Lung (tissue), 12 donors: ENCODE results near the gene ERVMER34-1. TPM values are rescaled to one million over a fixed set of nuclear protein-coding genes. Genes with fewer than 3 reads are reported as not detected.

ENCODE experiments used
- ATAC-seq: fragments of 200-7000 bp; cut with Tn5 transposase; one replicate; pipeline ENCODE4 v1.9.1; 2020; ENCODE audit warnings: moderate number of reproducible peaks; ENCODE audit not compliant: insufficient read depth, low FRiP score
- DNase-seq, 3 donors: peaks; one replicate each; pipeline ENCODE4 v3.0.0-alpha.2; 2013 to 2017
- H3K27ac ChIP-seq, 2 donors: one replicate each; pipeline ENCODE4 v1.5.1; 2013; ENCODE audit warnings: mild to moderate bottlenecking in 2 of 2, moderate library complexity in 2 of 2, control low read depth in 1 of 2, inconsistent platforms in 1 of 2, low read depth in 1 of 2, low read length in 1 of 2
- H3K27me3 ChIP-seq, 3 donors: one replicate each; pipeline ENCODE4 v1.5.1; 2013; ENCODE audit warnings: low read length in 2 of 3; ENCODE audit not compliant: control insufficient read depth in 3 of 3, insufficient read depth in 3 of 3
- H3K36me3 ChIP-seq, 4 donors: one replicate each; pipeline ENCODE4 v1.5.1; 2013; ENCODE audit warnings: low read length in 4 of 4, mild to moderate bottlenecking in 1 of 4, moderate library complexity in 1 of 4; ENCODE audit not compliant: control insufficient read depth in 4 of 4, insufficient read depth in 4 of 4
- H3K4me1 ChIP-seq, 5 donors: one replicate each; pipeline ENCODE4 v1.5.1; 2013; ENCODE audit warnings: low read length in 5 of 5, mild to moderate bottlenecking in 2 of 5, moderate library complexity in 1 of 5; ENCODE audit not compliant: control insufficient read depth in 5 of 5, insufficient read depth in 5 of 5
- H3K4me3 ChIP-seq: one replicate; pipeline ENCODE4 v1.5.1; 2013; ENCODE audit warnings: mild to moderate bottlenecking, control low read depth, moderate library complexity
- H3K9ac ChIP-seq, 2 donors: one replicate each; pipeline ENCODE4 v1.5.1; 2013; ENCODE audit warnings: low read length in 2 of 2, control low read depth in 1 of 2; ENCODE audit not compliant: insufficient read depth in 1 of 2
- H3K9me3 ChIP-seq, 4 donors: one replicate each; pipeline ENCODE4 v1.5.1; 2013; ENCODE audit warnings: low read length in 3 of 4, mild to moderate bottlenecking in 1 of 4, moderate library complexity in 1 of 4; ENCODE audit not compliant: control insufficient read depth in 4 of 4, insufficient read depth in 3 of 4
- WGBS, 2 donors: extraction: QIAGEN DNeasy Blood & Tissue Kit; methylation state at CpG; one replicate each; pipeline ENCODE4 v1.1.7; 2013; 5-methylcytosine and 5-hydroxymethylcytosine counted together
- polyA plus RNA-seq, 2 donors: library from polyadenylated mRNA; stranded (reverse); fragments of 200-250 nt; gene quantifications; one replicate each; pipeline ENCODE4 v1.2.1, GENCODE V29; 2013
- total RNA-seq, 2 donors: library from RNA; depleted of rRNA in 1 of 2; stranded (reverse); fragments of >200 nt in 1 of 2; gene quantifications; one replicate each; pipeline ENCODE4 v1.2.1, GENCODE V29; 2014 to 2021
- TF ChIP-seq, protein P1 (sequence below): IDR thresholded peaks from 2 replicates; pipeline ENCODE4 v1.5.1; 2012; ENCODE audit warnings: mild to moderate bottlenecking; ENCODE audit errors: control extremely low read depth, extremely low read depth
- donor health status: control.
- donor health status: control.
- donor health status: Bipolar disorder and iron deficiency.
- donor health status: healthy.
- donor health status: DM: yes; HTN: yes; CAD: no.

Gene ERVMER34-1
- total and polyA plus RNA-seq, 4 donors = 0.83 to 2.2 (median 0.91) TPM

- TF ChIP-seq, protein P1, sequence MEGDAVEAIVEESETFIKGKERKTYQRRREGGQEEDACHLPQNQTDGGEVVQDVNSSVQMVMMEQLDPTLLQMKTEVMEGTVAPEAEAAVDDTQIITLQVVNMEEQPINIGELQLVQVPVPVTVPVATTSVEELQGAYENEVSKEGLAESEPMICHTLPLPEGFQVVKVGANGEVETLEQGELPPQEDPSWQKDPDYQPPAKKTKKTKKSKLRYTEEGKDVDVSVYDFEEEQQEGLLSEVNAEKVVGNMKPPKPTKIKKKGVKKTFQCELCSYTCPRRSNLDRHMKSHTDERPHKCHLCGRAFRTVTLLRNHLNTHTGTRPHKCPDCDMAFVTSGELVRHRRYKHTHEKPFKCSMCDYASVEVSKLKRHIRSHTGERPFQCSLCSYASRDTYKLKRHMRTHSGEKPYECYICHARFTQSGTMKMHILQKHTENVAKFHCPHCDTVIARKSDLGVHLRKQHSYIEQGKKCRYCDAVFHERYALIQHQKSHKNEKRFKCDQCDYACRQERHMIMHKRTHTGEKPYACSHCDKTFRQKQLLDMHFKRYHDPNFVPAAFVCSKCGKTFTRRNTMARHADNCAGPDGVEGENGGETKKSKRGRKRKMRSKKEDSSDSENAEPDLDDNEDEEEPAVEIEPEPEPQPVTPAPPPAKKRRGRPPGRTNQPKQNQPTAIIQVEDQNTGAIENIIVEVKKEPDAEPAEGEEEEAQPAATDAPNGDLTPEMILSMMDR = no peak
- Histone ChIP-seq H3K4me1 (peaks cover 0 to 7% (median 0%) of the 10 kb centered on the region in 5 donors), H3K9ac (no peak overlapping the region), H3K9me3 (peaks cover 0 to 2% (median 0%) of the 10 kb centered on the region in 4 donors), H3K4me3 (no peak overlapping the region), H3K27ac (no peak overlapping the region), H3K36me3 (no peaks in the 10 kb centered on the region), H3K27me3 (no peaks in the 10 kb centered on the region)
- ATAC-seq (no peak), DNase-seq (no peak)
- WGBS, 2 donors = 83 to 88% methylated on average over 5 of the region's 5 CpGs
Observed at GRCh38 chr4:52791936-52792335, 40.7 kb upstream of the ERVMER34-1 start.

GRCh38 chr4:52789774-52790173, 38.5 kb upstream of the ERVMER34-1 start:
- no peak for DNase-seq
- TF ChIP-seq, protein P1 = no peak
- no peak overlapping the region for H3K27ac ChIP-seq
- H3K36me3 ChIP-seq = no peaks in the 10 kb centered on the region
- no peak overlapping the region for H3K4me3 ChIP-seq
- H3K27me3 ChIP-seq = no peaks in the 10 kb centered on the region
- H3K4me1 ChIP-seq = peaks cover 0 to 7% (median 0%) of the 10 kb centered on the region in 5 donors
- 95 to 97% methylated on average over 6 of the region's 6 CpGs for WGBS, 2 donors
- H3K9me3 ChIP-seq = peaks cover 0 to 2% (median 0%) of the 10 kb centered on the region in 4 donors
- no peak for ATAC-seq
- H3K9ac ChIP-seq = no peak overlapping the region

- H3K4me3 ChIP-seq = no peak overlapping the region
- WGBS, 2 donors = 73 to 88% methylated on average over 6 of the region's 6 CpGs
- H3K27me3 ChIP-seq = no peaks in the 10 kb centered on the region
- peaks cover 0 to 2% (median 0%) of the 10 kb centered on the region in 4 donors for H3K9me3 ChIP-seq
- DNase-seq (peak in 2 of 3 donors; percentile 24 to 30), ATAC-seq (no peak)
- H3K4me1 ChIP-seq = peaks cover 0 to 7% (median 0%) of the 10 kb centered on the region in 5 donors
- H3K27ac ChIP-seq = no peak overlapping the region
- no peaks in the 10 kb centered on the region for H3K36me3 ChIP-seq
- TF ChIP-seq, protein P1 = no peak
- no peak overlapping the region for H3K9ac ChIP-seq
Observed at GRCh38 chr4:52788806-52789205, 37.6 kb upstream of the ERVMER34-1 start.

- Histone ChIP-seq H3K9ac (no peak overlapping the region), H3K4me1 (no peaks in the 10 kb centered on the region), H3K27me3 (no peaks in the 10 kb centered on the region), H3K4me3 (no peak overlapping the region), H3K27ac (no peak overlapping the region), H3K9me3 (no peaks in the 10 kb centered on the region), H3K36me3 (no peaks in the 10 kb centered on the region)
- TF ChIP-seq, protein P1 = no peak
- DNase-seq (no peak), ATAC-seq (no peak)
- WGBS, 2 donors = 92 to 94% methylated on average over 4 of the region's 4 CpGs
Observed at GRCh38 chr4:52783069-52783468, 31.8 kb upstream of the ERVMER34-1 start.
